Endothelial cell of umbilical vein (primary cell): ENCODE results near the gene DNMT3B. TPM values are rescaled to one million over a fixed set of nuclear protein-coding genes. Genes with fewer than 3 reads are reported as not detected.

Experiments
- BruUV-seq: library from RNA; stranded (reverse); fragments of 400-500 nt; replicated peaks from 2 replicates; lab custom pipeline; 2021; lab: Mats Ljungman, UMichigan
- CTCF ChIA-PET: fragments of 300-600, 350-600 bp; sonication (Branson Sonifier 250); formaldehyde crosslinking; loops from one replicate; lab custom pipeline; 2021; ENCODE audit warnings: antibody characterized with exemption, inconsistent platforms; lab: Charles Lee
- POLR2A ChIA-PET: fragments of 300-600, 350-600 bp; sonication (Branson Sonifier 250); formaldehyde crosslinking; loops from one replicate; lab custom pipeline; 2021; ENCODE audit warnings: antibody characterized with exemption, inconsistent platforms; lab: Charles Lee
- DNase-seq: peaks from one replicate; pipeline ENCODE4 v3.0.0-alpha.2; 2011; ENCODE audit warnings: low read depth, low spot score
- FAIRE-seq: peaks from 2 replicates; lab custom pipeline; 2011; peaks lifted over from hg19 to GRCh38; lab: Jason Lieb, UNC
- H2AFZ ChIP-seq: 2 replicates; pipeline ENCODE4 v1.6.0; 2012; ENCODE audit warnings: low read depth, low read length, control low read depth, inconsistent platforms
- H3K27ac ChIP-seq: 2 replicates; pipeline ENCODE4 v1.5.1; 2011; ENCODE audit warnings: low read depth, mild to moderate bottlenecking, control low read depth, low read length, moderate library complexity; ENCODE audit not compliant: insufficient read depth
- H3K27me3 ChIP-seq, 2 experiments: 2 replicates each; pipeline versions ENCODE4 v1.6.0 to v1.6.1; 2011; ENCODE audit warnings: low read length in 2 of 2, mixed read lengths in 1 of 2; ENCODE audit not compliant: control insufficient read depth in 2 of 2, insufficient read depth in 2 of 2
- H3K36me3 ChIP-seq, 2 experiments: 2 replicates in 1 of 2; 3 replicates in 1 of 2; pipeline ENCODE4 v1.5.1; 2011; ENCODE audit warnings: low read length in 2 of 2, mild to moderate bottlenecking in 1 of 2, moderate library complexity in 1 of 2; ENCODE audit not compliant: control insufficient read depth in 2 of 2, insufficient read depth in 2 of 2; ENCODE audit errors: extremely low read depth in 1 of 2
- H3K4me1 ChIP-seq: 3 replicates; pipeline ENCODE4 v1.5.1; 2011; ENCODE audit warnings: mild to moderate bottlenecking, low read length; ENCODE audit not compliant: control insufficient read depth, insufficient read depth; ENCODE audit errors: extremely low read depth
- H3K4me2 ChIP-seq: 2 replicates; pipeline ENCODE4 v1.6.1; 2011; ENCODE audit warnings: low read length, control low read depth, mixed read lengths; ENCODE audit not compliant: insufficient read depth
- H3K4me3 ChIP-seq, 3 experiments: fragments of 200-600 bp in 1 of 3; sonication (generic), shearing (Covaris generic) in 1 of 3; replicated peaks in 1 of 3; 2 replicates each; pipeline ENCODE4 v1.5.1; 2011 to 2016; ENCODE audit warnings: control low read depth in 3 of 3, low read length in 3 of 3, mild to moderate bottlenecking in 2 of 3, inconsistent platforms in 1 of 3, low read depth in 1 of 3, moderate library complexity in 1 of 3; ENCODE audit not compliant: insufficient read depth in 1 of 3
- H3K79me2 ChIP-seq: 2 replicates; pipeline ENCODE4 v1.6.0; 2012; ENCODE audit warnings: low read length, inconsistent platforms; ENCODE audit not compliant: control insufficient read depth, insufficient read depth
- H3K9ac ChIP-seq: replicated peaks from 2 replicates; pipeline ENCODE3; 2011; ENCODE audit warnings: low read length, control low read depth; ENCODE audit not compliant: insufficient read depth; ENCODE audit errors: extremely low read depth
- H3K9me1 ChIP-seq: replicated peaks from 3 replicates; pipeline ENCODE4 v1.6.0; 2011; ENCODE audit warnings: mild to moderate bottlenecking, low read length; ENCODE audit not compliant: control insufficient read depth, insufficient read depth; ENCODE audit errors: extremely low read depth
- H3K9me3 ChIP-seq: replicated peaks from 2 replicates; pipeline ENCODE4 v1.5.1; 2012; ENCODE audit warnings: low read length, inconsistent platforms; ENCODE audit not compliant: control insufficient read depth, insufficient read depth
- H4K20me1 ChIP-seq: replicated peaks from 2 replicates; pipeline ENCODE3; 2011; ENCODE audit warnings: mild to moderate bottlenecking, low read length; ENCODE audit not compliant: control insufficient read depth, insufficient read depth; ENCODE audit errors: extremely low read depth
- EZH2 ChIP-seq: IDR thresholded peaks from 2 replicates; pipeline ENCODE4 v1.6.1; 2012; ENCODE audit warnings: borderline replicate concordance, low read depth, mild to moderate bottlenecking, moderate library complexity, low read length, inconsistent platforms; ENCODE audit not compliant: severe bottlenecking
- FOS ChIP-seq: IDR thresholded peaks from 2 replicates; pipeline ENCODE4 v1.6.1; 2011; ENCODE audit warnings: mild to moderate bottlenecking, low read length, moderate library complexity, borderline replicate concordance; ENCODE audit not compliant: insufficient read depth
- GATA2 ChIP-seq: IDR thresholded peaks from 2 replicates; pipeline ENCODE4 v1.7.0; 2011; ENCODE audit warnings: low read depth, mild to moderate bottlenecking, moderate library complexity, mixed read lengths, low read length; ENCODE audit not compliant: insufficient read length, insufficient read depth
- JUN ChIP-seq: IDR thresholded peaks from 2 replicates; pipeline ENCODE4 v1.6.1; 2011; ENCODE audit warnings: borderline replicate concordance, low read depth; ENCODE audit not compliant: insufficient read length, insufficient read depth
- MYC ChIP-seq: IDR thresholded peaks from one replicate; pipeline ENCODE4 v1.6.1; 2011; ENCODE audit warnings: mild to moderate bottlenecking, low read depth, low read length
- POLR2A ChIP-seq: IDR thresholded peaks from 2 replicates; pipeline ENCODE4 v1.6.1; 2012; ENCODE audit warnings: low read depth, mild to moderate bottlenecking, control low read depth, low read length
- POLR2AphosphoS5 ChIP-seq: IDR thresholded peaks from 2 replicates; pipeline ENCODE4 v1.6.1; 2012; ENCODE audit warnings: low read depth, mild to moderate bottlenecking, control low read depth, low read length, moderate library complexity; ENCODE audit not compliant: insufficient read depth
- dilution Hi-C: fragments of 300-500 bp; cut with MboI; formaldehyde crosslinking; loops from one replicate; pipeline ENCODE4 v1.15.0; 2019; ENCODE audit warnings: low sequenced_read_pairs; ENCODE audit not compliant: extremely low pct_ligation_motif_present
- intact Hi-C: fragments of 100-400 bp; cut with micrococcal nuclease; formaldehyde crosslinking; loops from one replicate; pipeline ENCODE4 v1.10.0; 2022
- polyA plus RNA-seq, 4 experiments: library from polyadenylated mRNA; depleted of rRNA in 3 of 4; stranded (reverse) in 3 of 4; unstranded in 1 of 4; fragments of >200 nt; gene quantifications; 2 replicates each; pipeline versions ENCODE4 v1.2.1 to v1.2.3, GENCODE V29; 2011 to 2012; ENCODE audit warnings: missing spikeins in 1 of 4
- total RNA-seq: library from RNA; stranded (reverse); gene quantifications from 2 replicates; pipeline ENCODE4 v1.2.3, GENCODE V29; 2021
- TF ChIP-seq, protein P1 (sequence below): IDR thresholded peaks from 2 replicates; pipeline ENCODE4 v1.6.1; 2011; ENCODE audit not compliant: insufficient read depth, insufficient read length
- TF ChIP-seq, protein P2 (sequence below), 2 donors: IDR thresholded peaks; 1 replicate in 1 of 2; 2 replicates in 1 of 2; pipeline ENCODE4 v1.5.1; 2011; ENCODE audit warnings: low read length in 2 of 2, mild to moderate bottlenecking in 2 of 2, moderate library complexity in 2 of 2, control low read depth in 1 of 2, inconsistent platforms in 1 of 2, low read depth in 1 of 2; ENCODE audit not compliant: insufficient read depth in 1 of 2; ENCODE audit errors: extremely low read depth in 1 of 2

DNMT3B gene
- total and polyA plus RNA-seq, 2 donors (not counting 3 experiments of a cell fraction or from before 2014, with no cell fraction given) = 3.6 to 6.8 TPM

DNA sequence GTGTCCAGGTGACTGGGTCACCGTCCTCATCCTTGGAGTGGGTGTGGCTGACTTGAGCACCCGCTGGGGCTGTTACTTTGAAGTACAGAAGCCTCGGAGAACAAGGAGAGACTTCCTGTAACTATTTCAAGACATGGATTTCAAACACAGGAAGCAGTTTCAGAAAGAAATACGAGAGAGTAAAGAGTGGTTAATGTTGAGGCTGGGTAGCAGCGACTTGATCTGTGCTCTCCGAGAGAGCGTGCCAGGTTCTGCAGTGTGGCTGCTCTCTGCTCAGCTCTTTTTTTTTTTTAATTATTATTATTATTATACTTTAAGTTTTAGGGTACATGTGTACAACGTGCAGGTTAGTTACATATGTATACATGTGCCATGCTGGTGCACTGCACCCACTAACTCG lies 79.0 kb downstream of the DNMT3B start:
- POLR2A ChIA-PET = no interaction called here
- TF ChIP-seq GATA2 = no peak
- TF ChIP-seq POLR2A = no peak
- TF ChIP-seq, protein P1, sequence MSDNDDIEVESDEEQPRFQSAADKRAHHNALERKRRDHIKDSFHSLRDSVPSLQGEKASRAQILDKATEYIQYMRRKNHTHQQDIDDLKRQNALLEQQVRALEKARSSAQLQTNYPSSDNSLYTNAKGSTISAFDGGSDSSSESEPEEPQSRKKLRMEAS = no peak
- TF ChIP-seq, protein P2, sequence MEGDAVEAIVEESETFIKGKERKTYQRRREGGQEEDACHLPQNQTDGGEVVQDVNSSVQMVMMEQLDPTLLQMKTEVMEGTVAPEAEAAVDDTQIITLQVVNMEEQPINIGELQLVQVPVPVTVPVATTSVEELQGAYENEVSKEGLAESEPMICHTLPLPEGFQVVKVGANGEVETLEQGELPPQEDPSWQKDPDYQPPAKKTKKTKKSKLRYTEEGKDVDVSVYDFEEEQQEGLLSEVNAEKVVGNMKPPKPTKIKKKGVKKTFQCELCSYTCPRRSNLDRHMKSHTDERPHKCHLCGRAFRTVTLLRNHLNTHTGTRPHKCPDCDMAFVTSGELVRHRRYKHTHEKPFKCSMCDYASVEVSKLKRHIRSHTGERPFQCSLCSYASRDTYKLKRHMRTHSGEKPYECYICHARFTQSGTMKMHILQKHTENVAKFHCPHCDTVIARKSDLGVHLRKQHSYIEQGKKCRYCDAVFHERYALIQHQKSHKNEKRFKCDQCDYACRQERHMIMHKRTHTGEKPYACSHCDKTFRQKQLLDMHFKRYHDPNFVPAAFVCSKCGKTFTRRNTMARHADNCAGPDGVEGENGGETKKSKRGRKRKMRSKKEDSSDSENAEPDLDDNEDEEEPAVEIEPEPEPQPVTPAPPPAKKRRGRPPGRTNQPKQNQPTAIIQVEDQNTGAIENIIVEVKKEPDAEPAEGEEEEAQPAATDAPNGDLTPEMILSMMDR (IDR thresholded peaks at IDR 0.05; ENCODE audit: extremely low read depth in 1 of 2, insufficient read depth in 1 of 2, low read depth in 1 of 2, low read length in 2 of 2) = no peak
- TF ChIP-seq JUN = no peak
- no peak for TF ChIP-seq FOS
- TF ChIP-seq POLR2AphosphoS5 = no peak
- TF ChIP-seq MYC = no peak
- no peak for TF ChIP-seq EZH2
- no peaks in the 10 kb centered on the region for H3K9me3 ChIP-seq
- no TSS peak for BruUV-seq
- FAIRE-seq = no peak
- CTCF ChIA-PET = no interaction called here
- H4K20me1 ChIP-seq = peaks cover 3% of the 10 kb centered on the region
- H2AFZ ChIP-seq = no peak overlapping the region
- H3K4me3 ChIP-seq = no peak overlapping the region
- H3K27ac ChIP-seq = no peak overlapping the region
- intact Hi-C loops (no loop called here), dilution Hi-C loops (no loop called here)
- no peaks in the 10 kb centered on the region for H3K9me1 ChIP-seq
- H3K9ac ChIP-seq = no peak overlapping the region
- H3K36me3 ChIP-seq = peaks cover 12 to 17% of the 10 kb centered on the region in 2 experiments
- DNase-seq = no peak
- H3K79me2 ChIP-seq = peaks cover 77% of the 10 kb centered on the region
- no peak overlapping the region for H3K4me2 ChIP-seq
- no peaks in the 10 kb centered on the region for H3K27me3 ChIP-seq
- H3K4me1 ChIP-seq = no peaks in the 10 kb centered on the region
